ENCODE measurements around the gene PCYT1A. TPM values are rescaled to one million over a fixed set of nuclear protein-coding genes. Genes with fewer than 3 reads are reported as not detected.

Gene PCYT1A
- total and polyA plus RNA-seq, 8 donors = 36.2 to 71.0 (median 41.7) TPM

DNA sequence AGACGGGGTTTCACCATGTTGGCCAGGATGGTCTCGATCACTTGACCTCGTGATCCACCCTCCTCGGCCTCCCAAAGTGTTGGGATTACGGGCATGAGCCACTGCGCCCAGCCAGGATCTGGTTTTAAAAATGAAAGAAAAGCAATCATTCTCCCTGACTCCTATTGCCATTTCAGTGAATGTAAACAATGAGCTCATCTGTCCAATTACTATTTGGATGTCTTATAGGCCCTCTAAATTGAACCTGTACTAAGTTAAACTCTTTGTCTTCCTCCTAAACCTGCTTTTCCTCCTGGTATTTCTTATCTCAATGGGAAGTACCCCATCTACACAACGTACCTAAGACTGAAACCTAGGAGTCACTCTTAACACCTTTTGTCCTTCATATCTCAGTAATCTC lies 23.7 kb downstream of the PCYT1A start:
- no peak for ATAC-seq
- Histone ChIP-seq H3K9me3 (no peaks in the 10 kb centered on the region), H3K27ac (no peak overlapping the region), H3K4me1 (no peaks in the 10 kb centered on the region), H3K36me3 (peaks cover 0 to 85% of the 10 kb centered on the region in 2 donors), H3K27me3 (no peaks in the 10 kb centered on the region), H3K4me3 (no peak overlapping the region)
- intact Hi-C loops (cut with DNase I) = no loop called here
- no peak for DNase-seq
- TF ChIP-seq, protein P1, sequence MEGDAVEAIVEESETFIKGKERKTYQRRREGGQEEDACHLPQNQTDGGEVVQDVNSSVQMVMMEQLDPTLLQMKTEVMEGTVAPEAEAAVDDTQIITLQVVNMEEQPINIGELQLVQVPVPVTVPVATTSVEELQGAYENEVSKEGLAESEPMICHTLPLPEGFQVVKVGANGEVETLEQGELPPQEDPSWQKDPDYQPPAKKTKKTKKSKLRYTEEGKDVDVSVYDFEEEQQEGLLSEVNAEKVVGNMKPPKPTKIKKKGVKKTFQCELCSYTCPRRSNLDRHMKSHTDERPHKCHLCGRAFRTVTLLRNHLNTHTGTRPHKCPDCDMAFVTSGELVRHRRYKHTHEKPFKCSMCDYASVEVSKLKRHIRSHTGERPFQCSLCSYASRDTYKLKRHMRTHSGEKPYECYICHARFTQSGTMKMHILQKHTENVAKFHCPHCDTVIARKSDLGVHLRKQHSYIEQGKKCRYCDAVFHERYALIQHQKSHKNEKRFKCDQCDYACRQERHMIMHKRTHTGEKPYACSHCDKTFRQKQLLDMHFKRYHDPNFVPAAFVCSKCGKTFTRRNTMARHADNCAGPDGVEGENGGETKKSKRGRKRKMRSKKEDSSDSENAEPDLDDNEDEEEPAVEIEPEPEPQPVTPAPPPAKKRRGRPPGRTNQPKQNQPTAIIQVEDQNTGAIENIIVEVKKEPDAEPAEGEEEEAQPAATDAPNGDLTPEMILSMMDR (IDR thresholded peaks at IDR 0.05) = no peak

DNA sequence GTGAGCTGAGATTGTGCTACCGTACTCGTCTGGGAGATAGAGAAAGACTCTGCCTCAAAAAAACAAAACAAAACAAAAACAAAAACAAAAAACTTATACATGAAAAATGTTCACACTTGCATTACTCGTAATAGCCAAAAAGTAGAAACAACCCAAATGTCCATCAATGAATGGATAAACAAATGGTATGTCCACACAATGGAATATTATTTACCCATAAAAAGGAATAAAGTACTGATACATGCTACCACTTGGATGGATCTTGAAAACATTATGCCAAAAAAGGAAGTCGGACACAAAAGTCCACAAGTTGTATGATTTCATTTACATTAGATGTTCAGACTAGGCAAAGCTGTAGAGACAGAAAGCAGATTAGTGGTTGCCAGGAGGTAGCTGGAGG lies 26.7 kb downstream of the PCYT1A start:
- TF ChIP-seq, protein P1 (IDR thresholded peaks at IDR 0.05) = no peak
- intact Hi-C loops (cut with DNase I) = no loop called here
- no peak overlapping the region for H3K27ac ChIP-seq
- H3K27me3 ChIP-seq = no peaks in the 10 kb centered on the region
- no peak for ATAC-seq
- no peak overlapping the region for H3K4me3 ChIP-seq
- no peaks in the 10 kb centered on the region for H3K4me1 ChIP-seq
- H3K9me3 ChIP-seq = no peaks in the 10 kb centered on the region
- DNase-seq = no peak
- peaks cover 0 to 85% of the 10 kb centered on the region in 2 donors for H3K36me3 ChIP-seq

DNA sequence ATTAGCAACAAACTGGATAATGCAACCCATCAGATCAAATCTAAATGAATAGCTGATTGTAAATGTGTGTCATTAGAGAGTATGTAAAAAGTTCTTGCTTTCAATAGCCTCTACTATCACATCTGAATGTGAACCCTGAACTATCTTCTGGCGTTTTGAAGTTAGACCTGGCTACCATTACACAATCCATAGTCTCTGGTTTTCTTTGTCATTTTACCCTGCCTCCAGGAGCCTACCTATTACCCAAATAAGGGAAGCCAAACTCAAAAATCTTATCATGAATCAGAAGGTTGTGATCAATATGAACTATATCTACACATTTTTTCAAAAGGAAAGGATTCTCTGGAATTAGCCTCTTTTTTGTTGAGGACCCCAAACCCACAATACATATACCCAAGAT lies 31.8 kb downstream of the PCYT1A start:
- no peak for DNase-seq
- Histone ChIP-seq H3K27me3 (no peaks in the 10 kb centered on the region), H3K36me3 (peaks cover 0 to 65% of the 10 kb centered on the region in 2 donors)

DNA sequence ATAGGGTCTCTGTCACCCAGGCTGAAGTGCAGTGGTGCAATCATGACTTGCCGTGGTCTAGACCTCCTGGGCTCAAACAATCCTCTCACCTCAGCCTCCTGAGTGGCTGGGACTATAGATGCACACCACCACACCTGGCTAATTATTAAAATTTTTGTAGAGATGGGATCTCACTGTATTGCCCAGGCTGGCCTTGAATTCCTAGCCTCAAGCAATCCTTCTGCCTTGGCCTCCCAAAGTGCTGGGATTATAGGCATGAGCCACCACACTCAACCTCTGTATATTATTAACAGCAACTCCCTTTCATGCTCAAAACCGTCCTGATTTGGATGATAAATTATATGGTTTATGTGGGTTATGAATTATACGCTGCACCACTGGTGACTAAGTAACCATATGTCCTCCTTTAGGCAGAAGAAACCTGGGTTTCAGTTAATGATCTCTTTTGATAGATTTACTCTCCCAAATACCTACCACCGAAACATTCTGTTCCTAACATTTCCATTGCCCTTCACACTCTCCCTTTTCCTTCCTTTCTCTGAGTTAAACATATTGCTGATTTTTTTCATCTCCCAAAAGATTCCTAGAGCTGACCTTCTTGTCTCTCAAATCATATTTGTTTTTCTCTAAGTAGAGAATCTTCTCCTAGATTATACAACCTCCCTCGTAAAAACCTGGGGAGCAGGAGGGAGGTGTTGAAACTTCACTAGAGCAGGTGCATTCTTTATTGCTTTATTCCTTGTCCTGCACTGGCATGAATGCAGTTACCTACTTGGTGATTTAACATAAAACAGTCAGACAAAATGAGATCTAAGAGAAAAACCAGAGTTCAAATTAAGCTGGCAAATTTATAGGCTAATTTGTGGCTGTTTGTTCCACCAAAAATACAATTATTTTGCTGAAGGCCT lies 32.9 kb downstream of the PCYT1A start:
- Histone ChIP-seq H3K36me3 (peaks cover 0 to 54% of the 10 kb centered on the region in 2 donors), H3K4me3 (no peak overlapping the region), H3K27ac (no peak overlapping the region), H3K27me3 (no peaks in the 10 kb centered on the region), H3K9me3 (no peaks in the 10 kb centered on the region), H3K4me1 (no peaks in the 10 kb centered on the region)
- no peak for DNase-seq
- intact Hi-C loops (cut with DNase I) = loop anchor here in 1 of 2 donors (10.0 kb wide), 1 partner anchor 270 kb away; no protein-coding TSS in a partner anchor
- TF ChIP-seq, protein P1 (IDR thresholded peaks at IDR 0.05) = no peak
- ATAC-seq = no peak

More for the DNA sequence above, 31.8 kb downstream of the PCYT1A start:
- ATAC-seq = no peak
- no peak overlapping the region for H3K4me3 ChIP-seq
- no peaks in the 10 kb centered on the region for H3K9me3 ChIP-seq
- H3K27ac ChIP-seq = no peak overlapping the region
- TF ChIP-seq, protein P1 (IDR thresholded peaks at IDR 0.05) = no peak
- H3K4me1 ChIP-seq = no peaks in the 10 kb centered on the region
- intact Hi-C loops (cut with DNase I) = loop anchor here in 1 of 2 donors (10.0 kb wide), 1 partner anchor 269 kb away; no protein-coding TSS in a partner anchor

DNA sequence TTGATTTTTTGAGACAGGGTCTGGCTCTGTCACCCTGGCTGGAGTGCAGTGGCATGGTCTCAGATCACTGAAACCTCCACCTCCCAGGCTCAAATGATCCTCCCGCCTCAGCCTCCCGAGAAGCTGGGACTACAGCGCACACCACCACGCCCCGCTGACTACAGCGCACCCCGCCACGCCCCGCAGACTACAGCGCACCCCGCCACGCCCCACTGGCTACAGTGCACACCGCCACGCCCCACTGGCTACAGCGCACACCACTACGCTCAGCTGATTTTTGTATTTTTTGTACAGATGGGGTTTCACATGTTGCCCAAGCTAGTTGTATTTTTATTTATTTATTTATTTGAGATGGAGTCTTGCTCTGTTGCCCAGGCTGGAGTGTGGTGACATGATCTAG lies 35.6 kb downstream of the PCYT1A start:
- H3K36me3 ChIP-seq = peaks cover 0 to 50% of the 10 kb centered on the region in 2 donors
- no peaks in the 10 kb centered on the region for H3K27me3 ChIP-seq
- TF ChIP-seq, protein P1 (IDR thresholded peaks at IDR 0.05) = no peak
- DNase-seq = no peak
- H3K4me3 ChIP-seq = no peak overlapping the region
- ATAC-seq = no peak
- no peak overlapping the region for H3K27ac ChIP-seq
- intact Hi-C loops (cut with DNase I) = loop anchor here in 1 of 2 donors (10.0 kb wide), 1 partner anchor 273 kb away; no protein-coding TSS in a partner anchor
- peaks cover 0 to 5% of the 10 kb centered on the region in 2 donors for H3K4me1 ChIP-seq
- no peaks in the 10 kb centered on the region for H3K9me3 ChIP-seq

Measured in left lung (tissue), 10 donors.